Stimulated activated CD4-positive, alpha-beta T cell treated with anti-CD3 and anti-CD28 coated beads, Interleukin-1b, Interleukin-23, amount 100 ng/mL, for 24 hours (primary cell): ENCODE data around the gene PRDM16.

Experiments
- DNase-seq, 4 experiments: peaks; one replicate each; pipeline ENCODE4 v3.0.0-alpha.2; 2020; ENCODE audit warnings: low read depth in 4 of 4, low spot score in 1 of 4

PRDM16 gene

GRCh38 chr1:3196577-3197245 lies 127.7 kb downstream of the PRDM16 start:
- DNase-seq: no peak

- no peak for DNase-seq
Measured at GRCh38 chr1:3197781-3198316, 128.8 kb downstream of the PRDM16 start.

GRCh38 chr1:3198371-3199271 lies 129.6 kb downstream of the PRDM16 start:
- DNase-seq: no peak

- no peak for DNase-seq
Measured at GRCh38 chr1:3204725-3205124, 135.7 kb downstream of the PRDM16 start.

GRCh38 chr1:3205815-3206214 lies 136.8 kb downstream of the PRDM16 start:
- DNase-seq: no peak

- no peak for DNase-seq
Measured at GRCh38 chr1:3206696-3207095, 137.7 kb downstream of the PRDM16 start.

- no peak for DNase-seq
Measured at GRCh38 chr1:3207217-3207848, 138.3 kb downstream of the PRDM16 start.

GRCh38 chr1:3208819-3209200 lies 139.8 kb downstream of the PRDM16 start:
- DNase-seq: no peak

GRCh38 chr1:3209201-3209600 lies 140.2 kb downstream of the PRDM16 start:
- no peak for DNase-seq

GRCh38 chr1:3211582-3212375 lies 142.8 kb downstream of the PRDM16 start:
- no peak for DNase-seq

GRCh38 chr1:3212453-3213355 lies 143.7 kb downstream of the PRDM16 start:
- DNase-seq: no peak

GRCh38 chr1:3213730-3214129 lies 144.7 kb downstream of the PRDM16 start:
- no peak for DNase-seq

- DNase-seq: no peak
Measured at GRCh38 chr1:3215198-3216014, 146.4 kb downstream of the PRDM16 start.

- no peak for DNase-seq
Measured at GRCh38 chr1:3216015-3216391, 147.0 kb downstream of the PRDM16 start.

- no peak for DNase-seq
Measured at GRCh38 chr1:3217181-3217641, 148.2 kb downstream of the PRDM16 start.

- no peak for DNase-seq
Measured at GRCh38 chr1:3217979-3218679, 149.1 kb downstream of the PRDM16 start.

GRCh38 chr1:3219005-3219790 lies 150.2 kb downstream of the PRDM16 start:
- no peak for DNase-seq
